ENCODE measurements around the gene ICAM3. TPM values are rescaled to one million over a fixed set of nuclear protein-coding genes. Genes with fewer than 3 reads are reported as not detected.

ICAM3 gene
- total RNA-seq, 1 experiment from 2014 or later = 10.5 TPM

- Histone ChIP-seq H3K36me3 (ENCODE audit: control insufficient read depth, insufficient read depth, low read length) (no peaks in the 10 kb centered on the region; the same call in none of the 2 replicates), H3K4me3 (ENCODE audit: low read depth in 2 of 2, low read length in 2 of 2) (no peak overlapping the region), H3K27me3 (ENCODE audit: control insufficient read depth, insufficient read depth, low read length) (no peaks in the 10 kb centered on the region), H3K27ac (ENCODE audit: low read length) (no peak overlapping the region), H3K9me3 (ENCODE audit: control insufficient read depth, insufficient read depth, low read depth, low read length) (no peaks in the 10 kb centered on the region), H3K4me1 (ENCODE audit: control insufficient read depth, insufficient read depth, low read length) (peaks cover 6% of the 10 kb centered on the region)
- TF ChIP-seq CTCF (IDR thresholded peaks at IDR 0.05) = no peak
- TF ChIP-seq POLR2AphosphoS5 (IDR thresholded peaks at IDR 0.05; ENCODE audit: low read depth, low read length) = no peak
- TF ChIP-seq REST (IDR thresholded peaks at IDR 0.05; ENCODE audit: insufficient read depth in 1 of 2, low read depth in 2 of 2, low read length in 1 of 2) = no peak
- TF ChIP-seq SIN3A (IDR thresholded peaks at IDR 0.05; ENCODE audit: borderline replicate concordance, insufficient read depth, low read depth, low read length) = no peak
- no peak for TF ChIP-seq TCF7L2 (IDR thresholded peaks at IDR 0.05; ENCODE audit: low read depth, low read length)
- in situ Hi-C loops (cut with HindIII; ENCODE audit: low pct_unique_long_range_greater_than_20kb, low sequenced_read_pairs) = no loop called here
- ATAC-seq (no peak), DNase-seq (ENCODE audit: low read depth, low spot score) (no peak)
- ChIA-PET POLR2A (no interaction called here), CTCF (interaction anchor here (0.6 to 0.7 kb wide), 2 partner anchors 35 to 382 kb away, joined by 3 to 7 read pairs; partner anchors contain the start of gene OLFM2)
- intact Hi-C loops (cut with micrococcal nuclease; ENCODE audit: unreplicated experiment) = no loop called here
- no TSS peak for BruUV-seq (replicated peaks)
Observed at GRCh38 chr19:10317857-10318462, 21.5 kb downstream of the ICAM3 start.

- H3K9me3 ChIP-seq (ENCODE audit: control insufficient read depth, insufficient read depth, low read depth, low read length) = no peaks in the 10 kb centered on the region
- peaks cover 6% of the 10 kb centered on the region for H3K4me1 ChIP-seq (ENCODE audit: control insufficient read depth, insufficient read depth, low read length)
- H3K27me3 ChIP-seq (ENCODE audit: control insufficient read depth, insufficient read depth, low read length) = no peaks in the 10 kb centered on the region
- TSS peak; percentile 70 for BruUV-seq (replicated peaks)
- ATAC-seq = no peak
- no peak overlapping the region; the same call in 1 of the 2 replicates for H3K27ac ChIP-seq (ENCODE audit: low read length)
- intact Hi-C loops (cut with micrococcal nuclease; ENCODE audit: unreplicated experiment) (no loop called here), in situ Hi-C loops (cut with HindIII; ENCODE audit: low pct_unique_long_range_greater_than_20kb, low sequenced_read_pairs) (no loop called here)
- DNase-seq (ENCODE audit: low read depth, low spot score) = no peak
- POLR2A ChIA-PET = no interaction called here
- CTCF ChIA-PET = interaction anchor here (0.6 to 0.7 kb wide), 2 partner anchors 34 to 381 kb away, joined by 3 to 7 read pairs; partner anchors contain the start of gene OLFM2
- no peaks in the 10 kb centered on the region; the same call in none of the 2 replicates for H3K36me3 ChIP-seq (ENCODE audit: control insufficient read depth, insufficient read depth, low read length)
- no peak for TF ChIP-seq POLR2AphosphoS5 (IDR thresholded peaks at IDR 0.05; ENCODE audit: low read depth, low read length)
- TF ChIP-seq SIN3A (IDR thresholded peaks at IDR 0.05; ENCODE audit: borderline replicate concordance, insufficient read depth, low read depth, low read length) = no peak
- no peak for TF ChIP-seq CTCF (IDR thresholded peaks at IDR 0.05)
- no peak for TF ChIP-seq REST (IDR thresholded peaks at IDR 0.05; ENCODE audit: insufficient read depth in 1 of 2, low read depth in 2 of 2, low read length in 1 of 2)
- TF ChIP-seq TCF7L2 (IDR thresholded peaks at IDR 0.05; ENCODE audit: low read depth, low read length) = no peak
- H3K4me3 ChIP-seq (ENCODE audit: low read depth in 2 of 2, low read length in 2 of 2) = no peak overlapping the region
Observed at GRCh38 chr19:10317045-10317856, 22.2 kb downstream of the ICAM3 start.
